H1 (cell line): ENCODE data around the gene DMAC2. TPM values are rescaled to one million over a fixed set of nuclear protein-coding genes. Genes with fewer than 3 reads are reported as not detected.
A peak's percentile ranks its signal among the peaks of the same experiment; 100 is the strongest.

Experiments used
- FOSL1 ChIP-seq: IDR thresholded peaks from 2 replicates; pipeline ENCODE4 v1.6.1; 2011; ENCODE audit warnings: mild to moderate bottlenecking, low read depth, low read length, moderate library complexity; ENCODE audit not compliant: insufficient read depth
- KDM5A ChIP-seq: fragments of 200-600 bp; IDR thresholded peaks from 2 replicates; pipeline ENCODE4 v1.7.1; 2012; ENCODE audit warnings: mild to moderate bottlenecking, low read length, inconsistent platforms, mixed read lengths
- PHF8 ChIP-seq: fragments of 200-600 bp; sonication (generic); conservative IDR thresholded peaks from 2 replicates; pipeline ENCODE4 v1.7.1; 2012; ENCODE audit warnings: low read depth, mild to moderate bottlenecking, inconsistent platforms, low read length, moderate library complexity
- POLR2AphosphoS5 ChIP-seq: IDR thresholded peaks from 2 replicates; pipeline ENCODE4 v1.6.1; 2011; ENCODE audit warnings: low read depth, low read length
- SP4 ChIP-seq: IDR thresholded peaks from 2 replicates; pipeline ENCODE4 v1.6.1; 2012; ENCODE audit warnings: low read length, inconsistent platforms
- SUZ12 ChIP-seq: fragments of 200-600 bp; sonication (generic); IDR thresholded peaks from 2 replicates; pipeline ENCODE4 v1.6.1; 2012; ENCODE audit warnings: mild to moderate bottlenecking, inconsistent platforms, low read length, moderate library complexity, mixed read lengths
- TAF1 ChIP-seq: IDR thresholded peaks from 2 replicates; pipeline ENCODE4 v1.6.1; 2011; ENCODE audit warnings: mild to moderate bottlenecking, low read depth, low read length
- polyA plus RNA-seq, 7 experiments: library from polyadenylated mRNA; depleted of rRNA in 3 of 7; stranded (reverse) in 5 of 7; unstranded in 2 of 7; fragments of >200 nt in 5 of 7; fragments of 200-250 nt in 2 of 7; gene quantifications; 1 replicate in 5 of 7; 2 replicates in 1 of 7; 4 replicates in 1 of 7; pipeline versions ENCODE4 v1.2.1 to v1.2.3, GENCODE V29; 2011 to 2013; ENCODE audit warnings: missing spikeins in 2 of 7, mixed read lengths in 2 of 7
- total RNA-seq: library from RNA; stranded (reverse); fragmentation: NEBNext Ultra II Directional; extraction: Animal tissue kit (Norgen Biotek cat#: 25700); gene quantifications from 2 replicates; pipeline ENCODE4 v1.2.1, GENCODE V29; 2021
- TF ChIP-seq, protein P1 (sequence below): IDR thresholded peaks from 2 replicates; pipeline ENCODE4 v1.6.1; 2011; ENCODE audit warnings: low read length, improper control_type of control experiment

Gene DMAC2
- total and polyA plus RNA-seq, 2 of the 8 experiments (the other 6 are each of a cell fraction or from before 2014, with no cell fraction given): 86.8 to 170 TPM

GRCh38 chr19:41397086-41398049 is 42.3 kb downstream of the DMAC2 start, which contains the start of the genes BCKDHA and EXOSC5 (continued):
- TF ChIP-seq TAF1 (peak; percentile 84), PHF8 (peak; percentile 75), FOSL1 (peak; percentile 58; the same call in 1 of the 2 replicates), SUZ12 (no peak), SP4 (peak; percentile 99), KDM5A (peak; percentile 66), POLR2AphosphoS5 (peak; percentile 83; the same call in 1 of the 2 replicates)
- TF ChIP-seq, protein P1, sequence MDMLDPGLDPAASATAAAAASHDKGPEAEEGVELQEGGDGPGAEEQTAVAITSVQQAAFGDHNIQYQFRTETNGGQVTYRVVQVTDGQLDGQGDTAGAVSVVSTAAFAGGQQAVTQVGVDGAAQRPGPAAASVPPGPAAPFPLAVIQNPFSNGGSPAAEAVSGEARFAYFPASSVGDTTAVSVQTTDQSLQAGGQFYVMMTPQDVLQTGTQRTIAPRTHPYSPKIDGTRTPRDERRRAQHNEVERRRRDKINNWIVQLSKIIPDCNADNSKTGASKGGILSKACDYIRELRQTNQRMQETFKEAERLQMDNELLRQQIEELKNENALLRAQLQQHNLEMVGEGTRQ: peak; percentile 83
